Hypothalamus (tissue), 51 donors: ENCODE results near the gene SLAMF1.

Experiments
- DNase-seq, 51 donors: peaks; one replicate each; lab custom pipeline; 2025; lab: John Stamatoyannopoulos, UW

The SLAMF1 gene

GRCh38 chr1:160625725-160626498 lies 20.9 kb downstream of the SLAMF1 start:
- DNase-seq: no peak

DNA sequence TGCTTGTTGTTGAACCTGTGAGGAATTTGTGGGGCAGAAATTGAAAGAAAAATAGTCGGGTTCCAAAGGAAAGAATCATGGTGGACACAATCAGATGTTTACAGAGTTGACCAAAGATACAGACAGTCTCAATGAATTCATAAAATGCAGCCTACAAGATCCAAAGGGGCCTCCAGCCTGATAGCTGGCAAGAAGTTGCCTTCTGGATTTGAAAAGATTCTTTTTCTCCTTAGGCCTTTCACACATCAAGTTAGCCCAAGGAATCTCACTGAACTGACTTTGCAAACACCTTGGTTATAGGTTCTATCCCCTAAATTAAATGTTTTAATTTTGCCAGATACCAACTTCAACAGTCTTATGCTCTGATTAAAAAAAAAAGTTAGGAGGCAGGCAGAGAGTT lies 21.5 kb downstream of the SLAMF1 start:
- no peak for DNase-seq

DNA sequence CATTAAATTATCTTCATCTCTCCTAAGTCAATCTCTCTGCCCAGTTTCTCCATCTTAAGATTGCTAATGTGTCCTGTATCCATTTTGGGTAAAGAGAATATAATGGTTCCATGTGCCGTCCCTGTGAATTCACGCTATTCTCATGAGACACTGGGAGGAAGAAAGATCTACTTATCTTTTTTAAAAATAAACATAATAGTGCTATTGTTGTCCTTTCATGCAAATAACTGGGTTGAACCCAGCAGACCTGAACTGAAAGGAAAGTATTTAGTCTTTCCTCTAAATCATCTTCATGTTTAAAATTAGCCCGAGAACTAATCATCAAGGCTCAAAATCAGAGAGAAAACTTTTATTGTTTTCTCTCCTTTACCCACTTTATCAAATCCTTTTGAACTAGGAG lies 22.4 kb downstream of the SLAMF1 start:
- no peak for DNase-seq

- DNase-seq: no peak
Measured at GRCh38 chr1:160623862-160624261, 23.0 kb downstream of the SLAMF1 start.

GRCh38 chr1:160623227-160623633 lies 23.6 kb downstream of the SLAMF1 start:
- DNase-seq: no peak

GRCh38 chr1:160622501-160623226 lies 24.2 kb downstream of the SLAMF1 start:
- DNase-seq: no peak

DNA sequence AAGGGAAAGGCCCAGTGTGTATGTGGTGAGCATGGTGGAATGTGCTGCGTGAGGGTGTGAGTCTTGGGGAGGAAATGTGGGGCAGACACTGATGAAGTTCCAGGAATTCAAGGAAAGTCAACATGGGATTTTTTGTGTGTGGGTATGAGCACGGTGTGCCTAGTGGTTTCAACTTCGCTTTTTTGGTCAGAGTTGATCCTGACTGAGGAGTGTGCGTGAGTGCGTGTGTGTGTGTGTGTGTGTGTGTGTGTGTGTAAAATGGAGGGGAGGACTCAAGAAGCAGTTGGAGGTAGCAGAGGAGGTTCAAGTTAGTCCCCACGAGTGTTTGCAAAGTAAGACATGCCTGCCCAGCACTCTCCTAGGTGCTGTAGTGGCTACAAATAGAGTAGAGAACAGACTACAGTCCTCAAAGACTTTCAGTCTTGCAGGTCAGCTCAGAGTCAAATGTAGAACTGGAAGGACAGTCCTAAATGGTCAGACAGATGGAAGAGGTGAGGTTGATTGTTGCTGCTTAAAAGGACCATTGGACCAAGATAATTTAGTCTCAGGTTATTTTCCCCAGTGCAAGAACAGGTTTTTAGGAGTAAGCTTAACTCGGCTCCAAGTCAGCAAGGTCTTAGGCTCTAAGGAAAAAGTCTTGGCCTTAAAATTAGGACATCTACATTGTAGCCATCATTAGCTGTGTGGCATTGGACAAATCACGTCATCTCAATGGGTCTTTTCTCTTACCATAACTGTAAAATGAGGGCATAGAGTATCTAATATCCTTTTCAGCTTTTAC lies 25.0 kb downstream of the SLAMF1 start:
- no peak for DNase-seq

DNA sequence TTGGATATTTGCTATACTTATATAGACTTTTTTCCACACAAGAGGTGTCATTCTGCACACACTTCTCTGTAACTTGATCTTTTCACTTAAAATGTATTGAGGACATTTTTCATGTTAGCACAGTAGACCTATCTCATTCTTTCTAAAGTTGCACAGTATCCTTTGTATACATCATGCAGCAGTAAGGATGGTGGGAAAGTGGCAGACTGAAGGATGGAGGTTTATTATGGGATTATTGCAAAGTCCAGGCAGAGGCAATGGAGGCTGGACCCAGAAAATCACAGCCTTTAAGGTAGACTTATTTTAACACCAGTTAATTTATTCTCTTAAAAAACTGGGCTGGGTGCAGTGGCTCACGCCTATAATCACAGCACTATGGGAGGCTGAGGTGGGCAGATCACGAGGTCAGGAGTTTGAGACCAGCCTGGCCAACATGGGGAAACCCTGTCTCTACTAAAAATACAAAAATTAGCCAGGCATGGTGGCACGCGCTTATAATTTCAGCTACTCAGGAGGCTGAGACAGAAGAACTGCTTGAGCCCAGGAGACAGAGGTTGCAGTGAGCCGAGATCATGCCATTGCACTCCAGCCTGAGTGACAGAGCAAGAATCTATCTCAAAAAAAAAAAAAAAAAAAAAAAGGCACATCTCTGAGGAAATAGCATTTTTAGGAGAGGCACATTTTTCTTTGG lies 25.8 kb downstream of the SLAMF1 start:
- no peak for DNase-seq

- DNase-seq: no peak
Measured at GRCh38 chr1:160619742-160620277, 27.0 kb downstream of the SLAMF1 start.

DNA sequence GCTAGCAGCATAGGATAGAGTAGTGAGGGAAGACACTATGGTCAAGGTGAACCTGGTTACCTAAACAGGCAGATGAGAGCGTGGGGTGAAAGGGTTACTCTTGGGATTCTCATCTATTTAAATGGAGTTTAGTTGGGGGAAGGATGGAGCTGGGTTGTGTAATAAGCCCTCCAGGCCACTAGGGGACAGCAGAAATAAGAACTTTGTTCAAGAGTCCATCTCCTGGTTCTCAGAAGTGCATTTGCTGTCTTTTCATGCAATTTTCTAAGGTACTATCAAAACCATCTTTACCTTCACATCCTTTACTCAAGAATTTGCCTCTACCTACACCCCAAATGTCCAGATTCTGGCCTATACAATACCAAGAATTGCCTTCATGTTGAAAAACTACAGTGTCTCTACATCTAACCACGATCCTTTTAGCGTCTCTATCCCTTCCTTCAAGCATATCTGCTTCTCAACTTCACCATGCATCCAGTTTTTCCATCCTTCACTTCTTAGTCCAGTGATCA lies 28.0 kb downstream of the SLAMF1 start:
- DNase-seq: no peak

GRCh38 chr1:160618327-160618726 lies 28.5 kb downstream of the SLAMF1 start:
- DNase-seq: no peak

DNA sequence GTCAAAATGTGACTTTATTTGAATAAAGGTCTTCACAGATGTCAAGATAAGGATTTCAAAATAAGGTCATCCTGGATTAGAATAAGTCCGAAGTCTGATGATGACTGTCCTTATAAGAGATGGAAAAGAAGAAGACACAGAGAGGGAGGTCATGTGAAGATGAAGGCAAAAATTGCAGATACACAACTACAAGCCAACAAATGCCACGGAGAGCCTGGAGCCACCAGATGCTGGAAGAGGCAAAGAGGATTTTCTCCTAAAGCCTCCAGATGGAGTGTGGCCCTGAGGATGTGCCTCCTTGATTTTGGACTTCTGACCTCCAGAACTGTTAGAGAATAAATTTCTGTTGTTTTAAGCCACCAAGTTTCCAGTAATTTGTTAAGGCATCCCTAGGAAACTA lies 31.2 kb downstream of the SLAMF1 start:
- no peak for DNase-seq

- DNase-seq: no peak
Measured at GRCh38 chr1:160614410-160614809, 32.4 kb downstream of the SLAMF1 start.

- no peak for DNase-seq
Measured at GRCh38 chr1:160612613-160613218, 34.1 kb downstream of the SLAMF1 start.

DNA sequence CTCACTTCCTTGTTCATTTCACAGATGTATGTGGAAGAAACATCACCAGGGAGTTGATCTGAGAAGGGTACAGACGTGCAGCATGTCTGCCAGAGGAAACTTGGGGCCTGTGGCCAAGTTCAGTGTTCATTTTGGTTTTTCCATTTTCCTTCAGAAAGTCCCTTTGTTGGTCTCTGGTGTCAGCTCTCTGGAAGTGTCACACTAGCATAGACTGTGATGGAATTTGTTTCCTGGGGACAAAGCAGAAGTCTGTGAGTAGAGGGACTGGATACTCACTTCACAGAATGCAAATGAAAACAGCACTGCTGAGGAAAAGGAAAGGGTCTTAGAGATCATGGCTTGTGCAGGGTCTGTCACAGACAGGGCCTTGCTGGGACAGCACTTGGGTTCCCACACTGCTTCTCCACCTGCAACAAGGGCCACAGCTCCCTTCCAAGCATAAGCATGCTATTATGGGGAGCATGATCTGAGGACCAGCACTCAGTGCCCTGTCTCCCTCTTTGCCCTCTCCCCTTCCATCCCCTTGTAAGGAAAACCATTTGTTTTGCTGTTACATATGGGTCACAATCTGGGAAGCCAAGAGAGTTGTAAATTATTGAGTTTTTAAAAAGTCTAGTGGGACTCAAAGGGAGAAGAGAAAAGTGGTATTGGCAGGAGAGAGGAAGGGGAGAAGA lies 36.1 kb downstream of the SLAMF1 start:
- no peak for DNase-seq

DNA sequence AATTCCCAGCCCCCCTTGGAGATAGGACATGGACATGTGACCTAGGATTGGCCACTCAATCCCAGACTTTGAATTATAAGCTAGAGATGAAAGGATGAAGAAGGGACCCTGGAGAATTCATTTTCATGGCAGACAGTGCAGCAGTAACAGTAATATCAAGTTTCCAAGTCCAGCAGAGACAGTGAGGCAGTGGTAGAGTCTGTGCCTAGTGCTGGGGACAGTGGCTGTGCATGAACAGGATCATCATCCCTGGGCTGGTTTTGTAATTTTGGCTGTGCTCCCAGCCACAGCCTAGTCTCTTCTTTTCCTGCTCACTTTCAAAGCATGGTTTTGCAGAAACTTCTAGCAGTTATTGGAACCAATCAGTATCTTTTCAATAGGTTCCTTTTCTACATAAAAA lies 37.9 kb downstream of the SLAMF1 start:
- no peak for DNase-seq

DNA sequence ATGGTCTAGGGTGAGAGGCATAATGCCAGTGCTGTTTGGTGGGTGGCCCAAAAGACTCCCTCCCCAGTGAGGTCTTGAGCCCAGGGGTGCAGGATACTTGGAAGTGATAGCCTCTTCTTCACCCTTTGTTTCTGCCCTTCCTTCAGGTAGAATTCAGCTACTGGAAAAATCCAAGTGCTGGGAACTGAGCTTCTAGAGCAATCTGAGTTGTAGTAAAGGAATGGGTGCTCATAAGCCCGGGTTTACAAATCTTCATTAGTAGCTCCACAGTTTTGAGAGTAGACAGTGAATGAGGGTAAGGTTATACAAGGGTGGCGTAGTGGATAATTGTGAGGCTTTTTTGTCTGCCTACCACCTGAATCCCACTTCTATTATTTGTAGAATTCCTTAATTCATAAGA lies 38.3 kb downstream of the SLAMF1 start:
- no peak for DNase-seq

DNA sequence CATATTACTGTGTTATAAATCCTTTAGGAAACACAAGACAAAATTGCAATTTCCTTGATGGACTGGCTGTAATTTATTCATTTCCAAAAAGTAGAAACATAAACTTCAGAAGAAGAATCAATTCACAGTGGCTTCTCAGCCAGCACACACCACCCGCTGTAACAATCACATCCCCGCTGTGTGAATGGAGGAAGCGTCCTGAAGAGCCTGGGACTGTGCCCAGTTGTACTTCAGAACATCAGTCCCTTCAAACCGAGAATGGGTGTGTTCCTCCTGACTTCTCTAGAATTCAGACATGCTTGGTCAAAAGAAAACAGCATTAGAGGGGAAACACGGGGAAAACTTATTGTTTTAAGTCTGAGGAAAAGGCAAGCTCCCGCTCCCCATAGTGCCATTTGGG lies 38.8 kb downstream of the SLAMF1 start:
- no peak for DNase-seq

DNA sequence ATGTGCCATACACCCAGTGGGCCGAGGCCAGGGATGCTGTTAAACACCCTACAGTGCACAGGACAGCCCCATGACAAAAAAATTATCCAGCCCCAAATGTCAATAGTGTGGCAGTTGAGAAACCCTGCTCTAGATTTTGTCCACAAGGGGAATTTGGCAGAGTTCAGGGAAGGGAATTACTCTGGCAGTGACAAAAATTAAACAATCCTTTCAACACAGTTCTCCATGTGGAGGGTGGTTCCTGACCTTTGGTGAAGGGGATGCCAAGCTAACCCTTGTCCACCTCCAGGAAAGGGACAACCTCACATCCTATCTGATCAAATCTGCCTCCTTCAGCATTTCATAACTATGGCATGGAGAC lies 39.2 kb downstream of the SLAMF1 start:
- no peak for DNase-seq
